ENCODE data around the gene GOLGA5.
"Not testable (repeated sequence)": the region's sequence is repeated elsewhere in the genome, so short reads cannot be mapped to it uniquely, and the experiment has no call there.

Gene GOLGA5

GRCh38 chr14:92850492-92850891 lies 56.4 kb downstream of the GOLGA5 start:
- Histone ChIP-seq H3K79me2 (ENCODE audit: insufficient read depth, low read depth) (no peaks in the 10 kb centered on the region), H3K4me1 (ENCODE audit: low read depth, poor library complexity, severe bottlenecking) (peaks cover 24% of the 10 kb centered on the region), H3K4me3 (IDR thresholded peaks at IDR 0.05; ENCODE audit: insufficient read depth, low read depth, low read length) (no peak overlapping the region), H3K27me3 (ENCODE audit: insufficient read depth, low read depth) (no peaks in the 10 kb centered on the region), H4K20me1 (ENCODE audit: insufficient read depth) (no peaks in the 10 kb centered on the region), H3K9ac (no peak overlapping the region), H3K4me2 (no peak overlapping the region), H3K27ac (no peak overlapping the region), H3K36me3 (ENCODE audit: insufficient read depth) (no peaks in the 10 kb centered on the region), H2AFZ (ENCODE audit: low read depth) (no peak overlapping the region)
- TF ChIP-seq CTCF (conservative IDR thresholded peaks at IDR 0.05; ENCODE audit: low read depth, low read length), result no peak

DNA sequence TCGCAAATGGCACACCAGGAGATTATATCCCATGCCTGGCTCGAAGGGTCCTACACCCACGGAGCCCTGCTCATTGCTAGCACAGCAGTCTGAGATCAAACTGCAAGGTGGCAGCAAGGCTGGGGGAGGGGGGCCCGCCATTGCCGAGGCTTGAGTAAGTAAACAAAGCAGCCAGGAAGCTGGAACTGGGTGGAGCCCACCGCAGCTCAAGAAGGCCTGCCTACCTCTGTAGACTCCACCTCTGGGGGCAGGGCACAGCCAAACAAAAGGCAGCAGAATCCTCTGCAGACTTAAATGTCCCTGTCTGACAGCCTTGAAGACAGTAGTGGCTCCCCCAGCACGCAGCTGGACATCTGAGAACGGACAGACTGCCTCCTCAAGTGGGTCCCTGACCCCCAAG lies 59.0 kb downstream of the GOLGA5 start:
- not testable (repeated sequence) for H3K36me3 ChIP-seq (ENCODE audit: insufficient read depth); H3K27me3 ChIP-seq (ENCODE audit: insufficient read depth, low read depth); H4K20me1 ChIP-seq (ENCODE audit: insufficient read depth); H3K79me2 ChIP-seq (ENCODE audit: insufficient read depth, low read depth); H3K4me3 ChIP-seq (IDR thresholded peaks at IDR 0.05; ENCODE audit: insufficient read depth, low read depth, low read length)
- peak overlapping the region; percentile 56 for H3K27ac ChIP-seq
- H2AFZ ChIP-seq (ENCODE audit: low read depth), result peak overlapping the region; percentile 71; the same call in 1 of the 2 replicates
- H3K9ac ChIP-seq, result peak overlapping the region; percentile 70
- H3K4me2 ChIP-seq, result peak overlapping the region; percentile 54
- H3K4me1 ChIP-seq (ENCODE audit: low read depth, poor library complexity, severe bottlenecking), result peaks cover 19% of the 10 kb centered on the region

DNA sequence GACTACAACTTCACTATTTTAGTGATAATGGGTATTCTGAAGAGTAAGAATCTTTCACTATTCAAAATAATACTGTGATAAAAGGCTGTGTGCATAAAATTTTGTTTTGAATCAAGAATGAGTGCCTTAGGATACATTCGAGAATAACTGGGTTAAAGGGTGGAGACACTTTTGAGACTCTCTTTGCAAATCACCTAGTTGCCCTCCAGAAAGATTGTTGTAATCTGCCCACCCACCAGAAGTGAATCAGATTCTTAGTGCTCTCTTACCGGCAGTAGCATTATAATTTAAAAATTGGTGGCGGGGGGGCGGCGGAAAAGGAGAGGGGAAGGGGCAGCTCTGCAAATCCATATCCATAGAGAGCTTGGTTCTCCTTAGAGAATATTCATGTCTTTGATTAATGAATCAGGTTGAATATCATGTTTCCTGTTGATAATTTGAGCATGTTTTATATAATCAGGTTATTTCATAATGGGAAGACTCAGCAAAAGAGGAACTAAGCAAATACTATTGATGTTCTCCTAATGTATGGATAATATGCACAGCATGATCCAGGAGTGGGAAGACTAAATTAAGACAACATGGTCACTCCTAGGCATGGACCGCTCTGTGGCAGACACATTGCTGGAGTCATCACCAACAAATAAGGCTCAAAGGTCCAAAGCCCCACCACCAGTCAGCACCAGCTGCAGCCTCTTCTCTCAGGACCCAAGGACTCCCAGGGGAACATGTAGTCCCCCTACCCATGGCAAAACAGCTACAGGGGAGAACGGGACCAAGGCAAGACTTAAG lies 66.1 kb downstream of the GOLGA5 start:
- no peak overlapping the region for H3K4me3 ChIP-seq (IDR thresholded peaks at IDR 0.05; ENCODE audit: insufficient read depth, low read depth, low read length)
- no peak overlapping the region for H3K4me2 ChIP-seq
- H3K79me2 ChIP-seq (ENCODE audit: insufficient read depth, low read depth), result no peaks in the 10 kb centered on the region
- H2AFZ ChIP-seq (ENCODE audit: low read depth), result no peak overlapping the region
- no peaks in the 10 kb centered on the region for H3K4me1 ChIP-seq (ENCODE audit: low read depth, poor library complexity, severe bottlenecking)
- no peak for TF ChIP-seq CTCF (conservative IDR thresholded peaks at IDR 0.05; ENCODE audit: low read depth, low read length)
- no peaks in the 10 kb centered on the region for H3K36me3 ChIP-seq (ENCODE audit: insufficient read depth)
- no peaks in the 10 kb centered on the region for H4K20me1 ChIP-seq (ENCODE audit: insufficient read depth)
- no peak overlapping the region for H3K27ac ChIP-seq
- no peaks in the 10 kb centered on the region for H3K27me3 ChIP-seq (ENCODE audit: insufficient read depth, low read depth)
- no peak overlapping the region for H3K9ac ChIP-seq

DNA sequence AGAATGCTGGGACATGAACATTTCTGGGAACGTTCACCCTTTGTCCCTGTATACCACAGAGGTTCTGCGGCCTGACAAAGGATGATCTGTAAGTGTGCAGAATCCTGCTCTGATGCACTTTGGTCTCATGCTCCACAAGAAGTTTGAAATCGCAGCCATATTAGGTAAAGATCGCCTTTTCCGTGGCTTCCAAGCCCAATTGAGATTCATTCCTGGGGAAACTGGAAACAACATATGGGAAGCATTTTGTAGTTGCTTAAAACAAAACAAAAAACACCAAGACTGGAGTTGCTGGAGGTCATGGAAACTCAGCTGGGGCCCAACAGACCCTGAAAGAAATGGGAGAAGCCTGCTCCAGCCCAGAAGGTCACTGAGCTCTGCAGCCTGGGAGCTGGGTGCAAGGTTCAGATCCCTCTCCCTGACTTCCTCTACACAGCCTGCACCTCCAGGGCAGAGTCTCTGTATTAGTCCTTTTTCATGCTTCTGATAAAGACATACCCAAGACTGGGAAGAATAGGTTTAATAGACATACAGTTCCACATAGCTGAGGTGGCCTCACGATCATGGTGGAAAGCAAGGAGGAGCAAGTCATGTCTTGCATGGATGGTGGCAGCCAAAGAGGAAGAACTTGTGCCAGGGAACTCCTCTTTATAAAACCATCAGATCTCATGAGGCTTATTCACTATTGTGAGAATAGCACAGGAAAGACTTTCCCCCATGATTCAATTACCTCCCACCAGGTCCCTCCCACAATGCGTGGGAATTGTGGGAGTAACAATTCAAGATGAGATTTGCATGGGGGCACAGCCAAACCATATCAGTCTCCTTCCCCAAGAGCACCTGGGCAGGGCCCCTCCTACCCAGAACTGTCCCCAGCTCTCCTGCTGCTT lies 68.0 kb downstream of the GOLGA5 start:
- TF ChIP-seq CTCF (conservative IDR thresholded peaks at IDR 0.05; ENCODE audit: low read depth, low read length), result no peak
- Histone ChIP-seq H4K20me1 (ENCODE audit: insufficient read depth) (no peaks in the 10 kb centered on the region), H3K4me1 (ENCODE audit: low read depth, poor library complexity, severe bottlenecking) (no peaks in the 10 kb centered on the region), H3K4me3 (IDR thresholded peaks at IDR 0.05; ENCODE audit: insufficient read depth, low read depth, low read length) (no peak overlapping the region), H3K4me2 (no peak overlapping the region), H3K9ac (no peak overlapping the region), H3K36me3 (ENCODE audit: insufficient read depth) (no peaks in the 10 kb centered on the region), H3K79me2 (ENCODE audit: insufficient read depth, low read depth) (no peaks in the 10 kb centered on the region), H3K27ac (no peak overlapping the region), H2AFZ (ENCODE audit: low read depth) (no peak overlapping the region), H3K27me3 (ENCODE audit: insufficient read depth, low read depth) (no peaks in the 10 kb centered on the region)
